Measurements from ENCODE around the gene MLLT3.

GRCh38 chr9:20373263-20373662, 249.0 kb downstream of the MLLT3 start:
- no peak for TF ChIP-seq EZH2 (IDR thresholded peaks at IDR 0.05; ENCODE audit: borderline replicate concordance, low read length)
- TF ChIP-seq, protein P1, sequence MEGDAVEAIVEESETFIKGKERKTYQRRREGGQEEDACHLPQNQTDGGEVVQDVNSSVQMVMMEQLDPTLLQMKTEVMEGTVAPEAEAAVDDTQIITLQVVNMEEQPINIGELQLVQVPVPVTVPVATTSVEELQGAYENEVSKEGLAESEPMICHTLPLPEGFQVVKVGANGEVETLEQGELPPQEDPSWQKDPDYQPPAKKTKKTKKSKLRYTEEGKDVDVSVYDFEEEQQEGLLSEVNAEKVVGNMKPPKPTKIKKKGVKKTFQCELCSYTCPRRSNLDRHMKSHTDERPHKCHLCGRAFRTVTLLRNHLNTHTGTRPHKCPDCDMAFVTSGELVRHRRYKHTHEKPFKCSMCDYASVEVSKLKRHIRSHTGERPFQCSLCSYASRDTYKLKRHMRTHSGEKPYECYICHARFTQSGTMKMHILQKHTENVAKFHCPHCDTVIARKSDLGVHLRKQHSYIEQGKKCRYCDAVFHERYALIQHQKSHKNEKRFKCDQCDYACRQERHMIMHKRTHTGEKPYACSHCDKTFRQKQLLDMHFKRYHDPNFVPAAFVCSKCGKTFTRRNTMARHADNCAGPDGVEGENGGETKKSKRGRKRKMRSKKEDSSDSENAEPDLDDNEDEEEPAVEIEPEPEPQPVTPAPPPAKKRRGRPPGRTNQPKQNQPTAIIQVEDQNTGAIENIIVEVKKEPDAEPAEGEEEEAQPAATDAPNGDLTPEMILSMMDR (conservative IDR thresholded peaks at IDR 0.05 in 1 of 2, IDR thresholded peaks at IDR 0.05 in 1 of 2; ENCODE audit: extremely low read depth in 1 of 2, insufficient read depth in 1 of 2, low read depth in 1 of 2, low read length in 2 of 2) = no peak

Data from mammary epithelial cell (primary cell).